Epithelial cell of esophagus (primary cell): ENCODE results near the gene DCLRE1A.

Experiments used
- DNase-seq: peaks from one replicate; pipeline ENCODE4 v3.0.0; 2010; ENCODE audit warnings: low read depth
- H3K4me3 ChIP-seq: 2 replicates; pipeline ENCODE4 v1.5.1; 2011; ENCODE audit warnings: mild to moderate bottlenecking, low read length, control low read depth
- TF ChIP-seq, protein P1 (sequence below): IDR thresholded peaks from 2 replicates; pipeline ENCODE4 v1.5.1; 2011; ENCODE audit warnings: low read depth, mild to moderate bottlenecking, low read length, control low read depth, inconsistent platforms; ENCODE audit not compliant: insufficient read depth; ENCODE audit errors: missing control alignments

The DCLRE1A gene

DNA sequence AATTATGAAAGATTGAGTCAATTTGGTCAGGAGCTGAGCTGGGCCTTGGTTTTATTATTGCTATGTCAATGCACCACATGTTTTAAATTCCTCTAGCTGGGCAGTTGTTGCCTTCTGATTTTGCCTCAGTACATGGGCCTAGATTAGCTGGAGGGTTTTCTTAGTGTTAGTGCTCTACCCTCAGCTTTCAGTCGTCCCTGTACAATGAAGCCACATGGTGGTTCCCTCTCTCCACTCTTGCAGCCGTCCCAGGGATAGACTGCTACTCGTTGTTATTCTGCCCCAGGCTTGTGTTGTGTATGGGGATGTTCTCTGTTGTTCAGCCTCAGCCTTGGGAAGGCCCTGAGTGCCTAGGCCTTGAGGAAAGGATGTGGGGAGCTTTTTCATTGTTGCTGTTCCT is 37.6 kb upstream of the DCLRE1A start:
- no peak for DNase-seq
- TF ChIP-seq, protein P1, sequence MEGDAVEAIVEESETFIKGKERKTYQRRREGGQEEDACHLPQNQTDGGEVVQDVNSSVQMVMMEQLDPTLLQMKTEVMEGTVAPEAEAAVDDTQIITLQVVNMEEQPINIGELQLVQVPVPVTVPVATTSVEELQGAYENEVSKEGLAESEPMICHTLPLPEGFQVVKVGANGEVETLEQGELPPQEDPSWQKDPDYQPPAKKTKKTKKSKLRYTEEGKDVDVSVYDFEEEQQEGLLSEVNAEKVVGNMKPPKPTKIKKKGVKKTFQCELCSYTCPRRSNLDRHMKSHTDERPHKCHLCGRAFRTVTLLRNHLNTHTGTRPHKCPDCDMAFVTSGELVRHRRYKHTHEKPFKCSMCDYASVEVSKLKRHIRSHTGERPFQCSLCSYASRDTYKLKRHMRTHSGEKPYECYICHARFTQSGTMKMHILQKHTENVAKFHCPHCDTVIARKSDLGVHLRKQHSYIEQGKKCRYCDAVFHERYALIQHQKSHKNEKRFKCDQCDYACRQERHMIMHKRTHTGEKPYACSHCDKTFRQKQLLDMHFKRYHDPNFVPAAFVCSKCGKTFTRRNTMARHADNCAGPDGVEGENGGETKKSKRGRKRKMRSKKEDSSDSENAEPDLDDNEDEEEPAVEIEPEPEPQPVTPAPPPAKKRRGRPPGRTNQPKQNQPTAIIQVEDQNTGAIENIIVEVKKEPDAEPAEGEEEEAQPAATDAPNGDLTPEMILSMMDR: no peak
- H3K4me3 ChIP-seq: no peak overlapping the region

DNA sequence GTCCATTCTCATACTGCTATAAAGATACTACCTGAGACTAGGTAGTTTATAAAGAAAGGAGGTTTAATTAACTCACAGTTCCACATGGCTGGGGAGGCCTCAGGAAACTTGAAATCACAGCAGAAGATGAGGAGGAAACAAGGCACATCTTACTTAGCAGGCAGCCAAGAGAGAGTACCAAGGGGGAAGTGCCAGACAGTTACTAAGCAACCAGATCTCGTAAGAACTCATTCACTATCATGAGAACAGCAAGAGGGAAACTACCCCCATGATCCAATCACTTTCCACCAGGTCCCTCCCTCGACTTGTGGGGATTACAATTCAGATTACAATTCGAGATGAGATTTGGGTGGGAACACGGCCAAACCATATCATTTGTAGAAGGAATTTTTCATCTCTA is 36.9 kb upstream of the DCLRE1A start:
- DNase-seq: no peak
- no peak overlapping the region for H3K4me3 ChIP-seq
- TF ChIP-seq, protein P1: no peak

DNA sequence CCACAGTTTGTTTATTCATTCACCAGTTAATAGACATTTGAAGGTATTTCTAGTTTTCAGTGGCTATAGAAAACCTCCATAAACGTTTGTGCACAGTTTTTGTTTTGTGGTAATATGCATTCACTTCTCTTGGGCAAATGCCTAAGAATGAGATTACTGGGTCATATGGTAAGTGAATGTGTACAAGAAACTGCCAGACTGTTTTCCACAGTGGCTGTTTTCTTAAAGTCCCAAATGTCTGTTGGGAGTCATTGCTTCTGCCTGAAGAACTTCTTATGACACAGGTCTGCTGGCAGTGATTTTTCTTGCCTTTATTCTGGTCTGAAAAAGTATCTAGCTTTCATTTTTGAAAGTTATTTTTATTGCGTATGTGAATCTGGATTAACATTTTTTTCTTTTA is 36.0 kb upstream of the DCLRE1A start:
- no peak for DNase-seq
- TF ChIP-seq, protein P1: no peak
- H3K4me3 ChIP-seq: no peak overlapping the region

DNA sequence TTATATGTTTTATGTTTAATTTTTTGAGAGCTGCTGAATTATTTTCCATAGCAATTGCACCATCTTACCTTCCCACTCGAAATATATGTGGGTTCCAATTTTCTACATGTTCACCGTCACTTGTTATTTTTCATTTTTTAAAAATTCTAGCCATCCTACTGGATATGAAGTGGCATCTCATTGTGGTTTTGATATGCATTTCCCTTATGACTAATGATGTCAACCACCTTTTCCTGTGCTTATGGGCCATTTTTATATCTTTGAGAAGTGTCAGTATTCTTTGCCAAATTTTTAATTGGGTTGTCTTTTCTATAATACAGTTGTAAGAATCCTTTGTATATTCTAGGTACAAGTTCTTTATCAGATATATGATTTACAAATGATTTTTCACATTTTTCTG is 28.4 kb upstream of the DCLRE1A start:
- H3K4me3 ChIP-seq: no peak overlapping the region
- TF ChIP-seq, protein P1: no peak
- DNase-seq: no peak

DNA sequence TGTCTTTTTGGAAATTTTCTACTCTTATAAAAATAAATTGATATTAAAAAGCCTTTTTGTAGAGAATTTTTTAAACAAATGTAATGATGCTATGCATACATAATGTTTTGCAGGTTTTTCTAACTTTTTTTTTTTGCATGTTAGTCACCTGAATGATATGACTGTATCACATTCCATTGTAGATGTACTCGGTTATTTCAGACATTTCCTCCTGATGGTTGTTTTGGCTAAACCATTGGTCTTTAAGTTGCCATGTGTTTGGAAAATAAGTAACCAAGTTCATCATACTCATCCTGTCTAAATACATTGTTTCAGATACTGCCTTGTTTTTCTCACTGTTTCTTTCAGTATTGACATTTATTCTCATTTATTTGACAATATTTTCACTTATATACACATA is 26.4 kb upstream of the DCLRE1A start:
- H3K4me3 ChIP-seq: no peak overlapping the region
- DNase-seq: peak; percentile 32
- TF ChIP-seq, protein P1: no peak

DNA sequence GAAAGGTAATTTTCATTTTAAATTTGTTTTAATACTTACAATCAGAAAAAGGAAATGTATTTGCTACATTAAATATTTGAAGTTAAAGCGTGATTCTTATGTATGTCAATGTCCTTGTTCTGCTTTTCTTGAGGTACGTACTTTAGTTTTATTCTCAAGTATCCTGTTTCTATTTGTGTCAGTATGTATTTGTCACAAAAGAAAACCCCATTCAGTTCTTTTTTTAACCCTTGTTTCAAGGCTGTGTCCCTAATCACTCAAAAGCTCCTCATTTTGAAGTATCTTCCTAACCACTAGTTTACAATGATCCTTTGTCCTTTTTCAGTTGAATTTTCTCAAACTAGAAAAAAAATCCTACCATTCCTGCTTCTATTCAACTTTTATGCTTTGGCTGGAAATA is 25.8 kb upstream of the DCLRE1A start:
- DNase-seq: no peak
- no peak overlapping the region for H3K4me3 ChIP-seq
- TF ChIP-seq, protein P1: no peak

DNA sequence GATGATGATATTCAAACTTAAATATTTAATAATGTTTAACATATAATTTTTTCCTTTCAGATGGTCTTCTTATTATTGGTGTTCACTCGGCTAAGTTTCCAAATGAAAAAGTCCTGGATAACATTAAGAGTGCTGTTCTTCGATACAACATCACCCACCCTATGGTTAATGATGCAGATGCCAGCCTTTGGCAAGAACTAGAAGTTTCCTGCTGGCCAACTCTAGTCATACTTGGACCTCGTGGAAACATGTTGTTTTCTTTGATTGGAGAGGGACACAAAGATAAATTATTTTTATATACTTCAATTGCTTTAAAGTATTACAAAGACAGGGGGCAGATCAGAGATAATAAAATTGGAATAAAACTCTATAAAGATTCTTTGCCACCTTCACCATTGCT is 22.6 kb upstream of the DCLRE1A start:
- H3K4me3 ChIP-seq: no peak overlapping the region
- TF ChIP-seq, protein P1: no peak
- DNase-seq: no peak
